HG02642 (cell line): ENCODE measurements around the gene CSHL1.

ENCODE experiments used
- ATAC-seq: cut with Tn5 transposase; IDR thresholded peaks from one replicate; pipeline ENCODE4 v1.9.1; 2021; ENCODE audit warnings: mild to moderate bottlenecking; ENCODE audit not compliant: unreplicated experiment, poor library complexity

The CSHL1 gene

DNA sequence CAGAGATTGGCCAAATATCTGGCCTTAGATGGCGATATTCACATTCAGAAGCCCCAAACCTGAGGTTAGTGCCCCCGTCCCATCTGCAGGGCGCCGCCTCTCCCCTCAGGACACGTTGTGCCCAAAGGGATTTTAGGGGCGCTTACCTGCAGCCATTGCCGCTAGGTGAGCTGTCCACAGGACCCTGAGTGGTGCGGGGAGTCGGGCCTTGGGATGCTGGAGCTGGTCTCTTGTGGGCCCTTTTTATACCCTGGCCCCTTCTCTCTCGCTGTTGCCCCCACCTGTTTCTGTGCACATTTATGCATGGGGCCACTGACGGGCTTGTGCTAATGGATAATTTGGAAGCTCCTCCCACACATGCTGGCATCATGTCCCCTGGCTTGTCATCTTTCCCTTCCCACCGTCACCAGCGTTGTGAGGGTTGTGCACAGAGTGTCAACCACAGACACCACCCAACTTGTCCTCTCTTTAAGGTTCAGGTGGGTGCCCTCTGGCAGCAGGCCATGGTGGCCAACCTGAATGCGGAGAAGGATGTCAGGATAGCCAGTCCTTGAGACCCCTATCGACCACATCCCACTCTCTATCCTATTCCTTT, at the start of gene CSHL1:
Gene CSHL1 (minus strand): TSS at position 218 of the 595 bp plus-strand sequence. CDS start 62 bp downstream, at position 156.
- ATAC-seq, result no peak

DNA sequence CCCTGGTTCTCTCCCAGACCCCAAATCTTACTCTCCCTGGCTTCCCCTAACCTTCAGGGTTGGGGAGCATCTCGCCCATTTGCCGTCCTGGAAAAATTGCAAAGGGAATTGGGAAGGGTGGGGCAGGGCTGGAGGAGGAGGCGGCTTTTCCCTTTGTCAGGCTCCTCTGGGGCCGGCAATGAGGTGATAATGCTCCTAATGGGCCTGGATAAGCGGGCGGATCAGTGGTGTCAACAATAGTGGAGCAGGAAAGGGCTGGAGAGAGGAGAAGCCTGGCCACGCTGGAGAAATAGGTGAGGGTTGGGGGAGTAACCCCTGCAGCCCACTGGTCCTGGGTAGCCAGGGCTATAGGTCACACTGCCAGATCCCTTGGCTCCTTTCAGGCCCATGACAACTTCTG, 49.4 kb upstream of the CSHL1 start:
- no peak for ATAC-seq

DNA sequence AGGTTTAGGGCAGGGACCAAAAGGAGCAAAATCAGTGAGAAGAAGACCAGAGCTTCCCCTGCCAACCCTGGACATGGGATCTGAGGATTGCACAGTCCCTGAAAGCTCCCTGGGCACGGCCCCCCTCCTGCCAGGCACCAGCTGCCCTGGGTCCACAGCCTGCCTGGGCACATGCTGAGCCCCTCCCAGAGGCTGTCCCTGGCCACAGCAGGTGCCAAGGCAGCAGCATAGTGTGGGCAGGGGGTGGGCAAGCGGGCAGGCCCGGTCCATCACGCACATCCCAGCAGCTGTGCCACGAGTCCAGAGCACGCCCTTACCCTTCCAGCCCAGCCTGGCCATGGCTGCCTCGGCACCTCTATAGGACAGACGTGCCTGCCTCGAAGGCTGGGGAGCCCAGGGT, 48.9 kb upstream of the CSHL1 start:
- ATAC-seq, result no peak

DNA sequence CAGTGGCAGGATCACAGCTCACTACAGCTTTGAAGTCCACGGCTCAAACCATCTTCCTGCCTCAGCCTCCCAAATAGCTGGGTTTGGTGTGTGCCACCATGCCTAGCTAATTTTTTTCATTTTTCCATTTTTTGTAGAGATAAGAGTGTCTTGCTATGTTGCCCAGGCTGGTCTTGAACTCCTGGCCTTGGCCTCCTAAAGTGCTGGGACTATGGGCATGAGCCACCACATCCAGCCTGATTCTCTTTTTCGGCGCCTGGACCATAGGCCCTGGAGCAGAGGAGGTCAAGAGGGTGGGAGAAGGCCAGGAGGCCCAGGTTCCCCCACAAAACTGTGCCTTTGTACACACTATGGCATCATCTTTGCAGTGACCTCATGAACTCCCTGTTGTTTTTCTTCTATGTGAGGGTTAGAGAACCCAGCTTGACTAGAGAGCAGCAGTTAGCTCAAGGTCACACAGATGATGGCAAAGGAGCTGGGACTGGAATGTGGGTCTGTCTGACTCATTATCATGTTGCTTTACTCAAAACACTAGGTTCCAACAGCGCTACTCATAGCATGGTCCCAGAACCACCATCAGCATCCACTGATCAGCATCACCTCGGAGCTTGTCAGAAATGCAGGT, 45.4 kb upstream of the CSHL1 start:
- ATAC-seq, result no peak

GRCh38 chr17:63955791-63956190, 44.7 kb upstream of the CSHL1 start:
- no peak for ATAC-seq

- ATAC-seq, result no peak
Observed at GRCh38 chr17:63955232-63955631, 44.2 kb upstream of the CSHL1 start.

- peak; percentile 49 for ATAC-seq
Observed at GRCh38 chr17:63954402-63955063, 43.5 kb upstream of the CSHL1 start.

- ATAC-seq, result no peak
Observed at GRCh38 chr17:63950940-63951907, 40.2 kb upstream of the CSHL1 start.

GRCh38 chr17:63949576-63950250, 38.7 kb upstream of the CSHL1 start:
- ATAC-seq, result no peak

DNA sequence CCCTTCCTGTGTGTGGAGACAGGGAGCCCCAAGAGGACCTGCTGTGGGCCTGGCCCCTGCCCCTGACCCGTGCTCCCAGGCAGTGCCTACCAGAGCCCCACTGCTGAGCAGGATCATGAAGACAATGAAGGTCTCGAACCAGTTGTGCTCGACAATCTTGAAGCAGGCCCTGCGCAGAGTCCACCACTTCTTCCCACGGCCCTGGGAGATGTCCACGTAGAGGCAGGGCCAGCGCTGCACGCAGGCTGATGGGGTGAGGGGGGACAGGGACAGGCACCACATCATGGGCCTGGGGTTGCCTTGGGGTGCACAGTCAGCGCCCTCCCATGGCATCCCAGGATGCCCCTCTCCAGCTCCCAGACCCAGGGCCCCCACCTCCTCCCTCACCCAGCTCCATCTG, 37.5 kb upstream of the CSHL1 start:
- ATAC-seq, result no peak

- ATAC-seq, result no peak
Observed at GRCh38 chr17:63947711-63948330, 36.8 kb upstream of the CSHL1 start.

DNA sequence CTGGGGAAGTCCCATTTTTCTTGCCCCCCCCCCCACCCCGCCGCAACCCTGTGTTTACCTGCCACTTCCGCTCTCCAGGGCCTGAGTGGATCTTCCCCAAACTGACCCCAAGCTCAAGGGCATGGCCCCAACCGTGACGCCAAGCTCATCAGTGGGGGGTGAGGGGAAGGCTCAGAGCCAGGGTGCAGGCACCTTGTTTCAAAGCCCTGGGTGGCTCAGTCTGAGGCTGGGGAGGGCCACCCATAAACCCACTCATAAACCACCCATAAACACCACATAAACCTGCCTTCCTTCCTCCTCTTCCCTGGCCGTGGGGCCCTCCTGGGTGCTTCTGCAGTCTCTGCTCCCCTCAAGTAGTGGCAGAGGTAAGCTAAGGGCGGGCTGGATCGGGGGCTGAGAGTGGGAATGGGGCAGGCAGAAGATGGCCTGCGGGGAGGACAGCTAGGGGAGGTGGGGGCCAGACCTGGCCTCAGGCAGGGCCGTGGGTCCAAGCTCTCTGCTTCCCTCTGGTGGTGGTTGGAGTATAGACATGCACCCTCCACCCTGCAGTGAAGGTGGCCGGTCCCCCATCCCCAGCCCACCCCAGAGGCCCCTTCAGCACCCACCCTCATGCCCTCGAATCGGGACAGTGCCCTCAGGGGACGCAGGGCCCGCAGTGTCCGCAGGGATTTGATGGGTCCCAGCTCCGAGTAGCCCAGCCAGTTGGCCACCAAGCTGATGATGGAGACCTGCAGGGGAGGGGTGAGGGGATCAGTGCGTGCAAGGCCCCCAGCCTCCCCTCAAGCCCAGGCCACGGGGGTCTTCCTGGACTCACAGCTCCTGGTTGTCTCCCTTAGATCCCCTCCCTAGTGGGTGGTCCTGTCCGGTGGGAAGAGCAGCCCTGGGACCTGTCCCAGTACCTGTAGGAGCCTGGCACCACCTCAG, 35.6 kb upstream of the CSHL1 start:
- ATAC-seq, result peak; percentile 71

GRCh38 chr17:63945784-63946439, 34.9 kb upstream of the CSHL1 start:
- peak; percentile 28 for ATAC-seq

DNA sequence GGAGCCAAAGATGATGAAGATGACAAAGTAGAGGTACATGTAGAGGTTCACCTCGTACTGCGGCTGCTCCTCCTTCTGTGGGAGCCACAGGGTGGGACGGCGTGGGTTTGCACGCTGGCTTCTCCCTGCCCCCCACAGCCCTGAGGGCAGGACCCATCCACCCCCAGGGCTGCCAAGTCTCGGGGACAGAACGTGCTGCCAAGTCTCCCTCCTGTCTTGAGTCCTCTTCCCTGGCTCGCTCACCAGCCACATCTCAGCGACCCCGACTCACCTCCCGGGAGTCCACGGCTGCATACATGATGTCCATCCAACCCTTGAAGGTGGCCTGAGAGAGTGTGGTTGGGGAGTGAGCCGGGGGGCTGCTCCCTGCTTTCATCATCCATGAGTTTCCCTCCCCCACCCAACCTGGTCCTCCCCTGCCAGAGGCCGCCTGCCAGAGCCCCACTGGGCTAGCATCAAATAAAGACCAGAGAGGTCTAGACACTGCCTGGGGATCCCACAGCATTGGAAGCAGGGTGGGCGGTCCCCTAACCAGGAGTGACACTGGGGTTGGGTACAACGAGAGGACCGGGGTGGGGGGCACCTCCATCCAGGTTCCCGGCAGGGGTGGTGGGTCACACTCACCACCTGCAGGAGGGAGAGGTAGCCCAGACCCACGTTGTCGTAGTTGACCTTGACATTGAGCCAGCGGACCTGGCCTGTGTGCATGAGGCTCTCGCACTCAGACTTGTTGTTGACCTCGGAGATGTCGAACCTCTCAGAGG, 33.9 kb upstream of the CSHL1 start:
- ATAC-seq, result no peak

- ATAC-seq, result no peak
Observed at GRCh38 chr17:63943745-63944144, 32.7 kb upstream of the CSHL1 start.

DNA sequence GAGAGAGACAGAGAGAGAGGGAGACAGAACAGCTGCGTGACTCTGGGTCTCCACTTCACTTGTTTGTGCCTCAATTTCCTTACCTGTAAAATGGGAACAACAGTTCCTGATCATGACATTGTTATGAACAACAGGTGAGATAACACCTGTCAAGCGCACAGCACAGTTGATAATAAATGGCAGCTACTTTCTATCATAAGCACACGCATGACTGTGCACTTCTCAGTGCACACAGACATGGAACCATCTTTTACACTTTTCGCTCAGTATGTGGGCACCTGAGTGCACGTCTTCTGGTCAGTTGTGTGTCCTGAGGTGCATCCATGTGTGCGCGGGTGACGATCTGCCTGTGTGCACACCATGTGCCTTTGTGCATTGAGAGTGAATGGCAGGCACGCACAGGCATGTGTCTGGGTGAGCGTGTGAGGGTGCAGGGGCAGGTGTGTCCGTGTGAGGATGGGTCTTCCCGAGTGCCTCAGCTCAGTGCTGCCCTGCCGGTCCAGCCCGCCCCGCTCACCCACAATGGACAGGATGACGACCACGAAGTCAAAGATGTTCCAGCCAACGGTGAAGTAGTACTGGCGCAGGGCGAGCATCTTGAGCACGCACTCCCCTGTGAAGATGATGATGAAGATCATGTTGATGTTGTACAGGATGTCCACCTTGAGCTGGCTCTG, 31.4 kb upstream of the CSHL1 start:
- no peak for ATAC-seq

GRCh38 chr17:63941751-63942150, 30.7 kb upstream of the CSHL1 start:
- ATAC-seq, result no peak
